GM12892 (cell line): ENCODE data around the gene GANAB.

Source experiments
- POLR2A ChIP-seq: IDR thresholded peaks from 2 replicates; pipeline ENCODE4 v1.6.1; 2011; ENCODE audit warnings: low read depth, low read length, control low read depth
- POLR2AphosphoS5 ChIP-seq: IDR thresholded peaks from 2 replicates; pipeline ENCODE4 v1.6.1; 2011; ENCODE audit warnings: low read depth, low read length, control low read depth

- TF ChIP-seq POLR2AphosphoS5 (no peak), POLR2A (no peak)
These were observed 38.7 kb downstream of the GANAB start for GRCh38 chr11:62607714-62608113.
